ENCODE measurements around the gene CKAP2. TPM values are rescaled to one million over a fixed set of nuclear protein-coding genes. Genes with fewer than 3 reads are reported as not detected.
"Not testable (repeated sequence)": the region's sequence is repeated elsewhere in the genome, so short reads cannot be mapped to it uniquely, and the experiment has no call there.

The CKAP2 gene
- total RNA-seq, 1 donor from 2014 or later, result 27.3 TPM

DNA sequence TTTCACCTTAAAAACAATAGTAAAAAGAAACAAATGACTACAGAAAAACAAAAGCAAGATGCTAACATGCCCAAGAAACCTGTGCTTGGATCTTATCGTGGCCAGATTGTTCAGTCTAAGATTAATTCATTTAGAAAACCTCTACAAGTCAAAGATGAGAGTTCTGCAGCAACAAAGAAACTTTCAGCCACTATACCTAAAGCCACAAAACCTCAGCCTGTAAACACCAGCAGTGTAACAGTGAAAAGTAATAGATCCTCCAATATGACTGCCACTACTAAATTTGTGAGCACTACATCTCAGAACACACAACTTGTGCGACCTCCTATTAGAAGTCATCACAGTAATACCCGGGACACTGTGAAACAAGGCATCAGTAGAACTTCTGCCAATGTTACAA, 6.0 kb downstream of the CKAP2 start:
- Mint-ChIP-seq H3K4me1 (ENCODE audit: low read depth, unreplicated experiment) (peaks cover 4% of the 10 kb centered on the region), H3K9me3 (ENCODE audit: unreplicated experiment) (no peaks in the 10 kb centered on the region), H3K36me3 (ENCODE audit: unreplicated experiment) (no peaks in the 10 kb centered on the region), H3K27me3 (ENCODE audit: unreplicated experiment) (no peaks in the 10 kb centered on the region), H3K27ac (ENCODE audit: unreplicated experiment) (no peak overlapping the region), H3K4me3 (ENCODE audit: unreplicated experiment) (no peak overlapping the region)
- DNase-seq, result no peak
- TF ChIP-seq CTCF (IDR thresholded peaks at IDR 0.05; ENCODE audit: partially characterized antibody, unreplicated experiment), result no peak

GRCh38 chr13:52463526-52463925, 8.2 kb downstream of the CKAP2 start:
- no peaks in the 10 kb centered on the region for H3K9me3 Mint-ChIP-seq (ENCODE audit: unreplicated experiment)
- H3K27me3 Mint-ChIP-seq (ENCODE audit: unreplicated experiment), result no peaks in the 10 kb centered on the region
- no peak for DNase-seq
- H3K4me1 Mint-ChIP-seq (ENCODE audit: low read depth, unreplicated experiment), result no peaks in the 10 kb centered on the region
- no peak for TF ChIP-seq CTCF (IDR thresholded peaks at IDR 0.05; ENCODE audit: partially characterized antibody, unreplicated experiment)
- no peak overlapping the region for H3K4me3 Mint-ChIP-seq (ENCODE audit: unreplicated experiment)
- no peak overlapping the region for H3K27ac Mint-ChIP-seq (ENCODE audit: unreplicated experiment)
- no peaks in the 10 kb centered on the region for H3K36me3 Mint-ChIP-seq (ENCODE audit: unreplicated experiment)

DNA sequence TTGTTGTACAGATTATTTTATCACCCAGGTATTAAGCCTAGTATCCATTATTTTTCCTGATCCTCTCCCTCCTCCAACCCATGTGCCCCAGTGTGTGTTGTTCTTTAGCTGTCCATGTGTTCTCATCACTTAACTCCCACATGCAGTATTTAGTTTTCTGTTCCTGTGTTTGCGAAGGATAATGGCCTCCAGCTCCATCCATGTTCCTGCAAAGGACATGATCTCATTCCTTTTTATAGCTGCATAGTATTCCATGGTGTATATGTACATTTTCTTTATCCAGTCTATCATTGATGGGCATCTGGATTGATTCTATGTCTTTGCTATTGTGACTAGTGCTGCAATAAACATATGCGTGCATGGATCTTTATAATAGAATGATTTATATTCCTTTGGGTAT, 13.2 kb downstream of the CKAP2 start:
- DNase-seq; H3K36me3 Mint-ChIP-seq (ENCODE audit: unreplicated experiment); H3K27me3 Mint-ChIP-seq (ENCODE audit: unreplicated experiment); H3K4me1 Mint-ChIP-seq (ENCODE audit: low read depth, unreplicated experiment); H3K4me3 Mint-ChIP-seq (ENCODE audit: unreplicated experiment); H3K9me3 Mint-ChIP-seq (ENCODE audit: unreplicated experiment); H3K27ac Mint-ChIP-seq (ENCODE audit: unreplicated experiment): not testable (repeated sequence)

GRCh38 chr13:52480677-52481428, 25.6 kb downstream of the CKAP2 start:
- DNase-seq; H3K4me1 Mint-ChIP-seq (ENCODE audit: low read depth, unreplicated experiment); H3K27ac Mint-ChIP-seq (ENCODE audit: unreplicated experiment); H3K9me3 Mint-ChIP-seq (ENCODE audit: unreplicated experiment); H3K4me3 Mint-ChIP-seq (ENCODE audit: unreplicated experiment); H3K36me3 Mint-ChIP-seq (ENCODE audit: unreplicated experiment); H3K27me3 Mint-ChIP-seq (ENCODE audit: unreplicated experiment): not testable (repeated sequence)

DNA sequence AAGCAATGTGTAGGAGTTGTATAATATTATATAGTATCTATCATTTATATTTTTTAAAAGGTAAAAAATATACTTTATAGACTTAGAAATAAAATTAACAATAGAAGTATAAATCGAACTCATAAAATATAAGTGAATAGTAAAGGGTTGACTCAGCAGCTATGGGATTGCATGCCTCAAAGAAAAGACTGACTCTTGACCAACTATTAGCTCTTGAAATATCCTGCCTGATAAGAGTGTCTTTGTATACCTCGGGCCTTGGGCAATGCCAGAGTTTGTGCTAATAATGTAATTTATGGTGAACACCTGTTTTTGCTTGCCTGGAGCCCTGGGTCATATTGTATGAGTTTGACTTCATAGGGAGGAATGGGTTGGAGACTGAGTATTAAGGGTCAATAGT, 31.8 kb downstream of the CKAP2 start:
- H3K27me3 Mint-ChIP-seq (ENCODE audit: unreplicated experiment); H3K9me3 Mint-ChIP-seq (ENCODE audit: unreplicated experiment); H3K4me1 Mint-ChIP-seq (ENCODE audit: low read depth, unreplicated experiment); DNase-seq; H3K27ac Mint-ChIP-seq (ENCODE audit: unreplicated experiment); H3K36me3 Mint-ChIP-seq (ENCODE audit: unreplicated experiment); H3K4me3 Mint-ChIP-seq (ENCODE audit: unreplicated experiment): not testable (repeated sequence)

- not testable (repeated sequence) for H3K27ac Mint-ChIP-seq (ENCODE audit: unreplicated experiment); H3K4me1 Mint-ChIP-seq (ENCODE audit: low read depth, unreplicated experiment); H3K4me3 Mint-ChIP-seq (ENCODE audit: unreplicated experiment); DNase-seq; H3K36me3 Mint-ChIP-seq (ENCODE audit: unreplicated experiment); H3K27me3 Mint-ChIP-seq (ENCODE audit: unreplicated experiment); H3K9me3 Mint-ChIP-seq (ENCODE audit: unreplicated experiment)
Observed at GRCh38 chr13:52488763-52489162, 33.5 kb downstream of the CKAP2 start.

DNA sequence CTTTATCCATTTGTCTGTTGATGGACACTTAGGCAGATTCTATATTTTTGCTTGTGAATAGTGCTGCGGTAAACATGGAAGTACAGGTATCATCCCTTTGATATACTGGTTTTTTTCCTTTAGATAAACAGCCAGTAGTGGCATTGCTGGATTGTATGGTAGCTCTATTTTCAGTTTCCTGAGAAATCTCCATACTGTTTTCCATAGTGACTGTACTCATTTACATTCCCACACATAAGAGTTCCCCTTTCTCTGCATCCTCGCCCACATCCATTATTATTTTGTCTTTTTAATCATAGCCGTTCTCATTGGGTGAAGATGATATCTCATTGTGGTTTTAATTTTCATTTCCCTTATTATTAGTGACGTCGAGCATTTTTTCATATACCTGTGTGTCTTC, 35.7 kb downstream of the CKAP2 start:
- not testable (repeated sequence) for DNase-seq; H3K36me3 Mint-ChIP-seq (ENCODE audit: unreplicated experiment); H3K27me3 Mint-ChIP-seq (ENCODE audit: unreplicated experiment); H3K9me3 Mint-ChIP-seq (ENCODE audit: unreplicated experiment); H3K4me3 Mint-ChIP-seq (ENCODE audit: unreplicated experiment); H3K4me1 Mint-ChIP-seq (ENCODE audit: low read depth, unreplicated experiment); H3K27ac Mint-ChIP-seq (ENCODE audit: unreplicated experiment)

GRCh38 chr13:52494241-52494640, 39.0 kb downstream of the CKAP2 start:
- not testable (repeated sequence) for H3K4me1 Mint-ChIP-seq (ENCODE audit: low read depth, unreplicated experiment); H3K9me3 Mint-ChIP-seq (ENCODE audit: unreplicated experiment); DNase-seq; H3K4me3 Mint-ChIP-seq (ENCODE audit: unreplicated experiment); H3K27me3 Mint-ChIP-seq (ENCODE audit: unreplicated experiment); H3K36me3 Mint-ChIP-seq (ENCODE audit: unreplicated experiment); H3K27ac Mint-ChIP-seq (ENCODE audit: unreplicated experiment)

DNA sequence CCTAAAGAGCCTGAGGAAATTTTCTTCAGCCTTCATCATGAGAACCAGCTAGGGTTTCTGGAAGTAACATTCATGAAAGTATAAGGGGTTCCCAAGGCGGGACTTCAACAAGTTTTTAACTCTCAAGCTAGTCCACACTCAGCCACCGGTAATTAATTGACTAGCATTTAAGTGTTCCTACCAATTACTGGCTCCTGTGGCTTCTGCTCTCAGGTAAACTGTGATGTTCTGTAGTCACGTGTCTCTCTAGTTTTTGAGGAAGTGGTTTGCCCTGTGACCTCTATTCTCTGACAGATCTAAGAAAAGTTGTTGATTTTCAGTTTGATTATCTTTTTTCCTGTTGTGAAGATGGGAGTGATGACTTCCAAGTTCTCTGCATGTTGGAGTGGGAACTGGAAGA, 42.7 kb downstream of the CKAP2 start:
- not testable (repeated sequence) for H3K27ac Mint-ChIP-seq (ENCODE audit: unreplicated experiment); H3K4me3 Mint-ChIP-seq (ENCODE audit: unreplicated experiment); H3K4me1 Mint-ChIP-seq (ENCODE audit: low read depth, unreplicated experiment); H3K36me3 Mint-ChIP-seq (ENCODE audit: unreplicated experiment); H3K27me3 Mint-ChIP-seq (ENCODE audit: unreplicated experiment); DNase-seq; H3K9me3 Mint-ChIP-seq (ENCODE audit: unreplicated experiment)

DNA sequence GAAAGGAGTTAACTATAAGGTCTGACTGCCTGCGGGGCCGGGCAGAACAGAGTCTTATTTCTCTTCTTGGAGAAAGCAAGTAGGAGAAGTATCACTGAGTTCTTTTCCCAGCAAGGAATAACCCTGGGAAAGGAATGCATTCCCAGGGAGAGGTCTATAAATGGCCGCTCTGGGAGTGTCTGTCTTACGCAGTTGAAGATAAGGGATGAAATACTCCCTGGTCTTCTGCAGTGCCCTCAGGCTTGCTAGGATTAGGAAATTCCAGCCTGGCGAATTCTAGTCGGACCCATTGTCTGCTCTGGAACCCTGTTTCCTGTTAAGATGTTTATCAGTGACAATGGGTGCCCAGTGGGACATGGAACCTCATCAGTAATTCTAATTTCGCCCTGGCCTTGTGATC, 47.0 kb downstream of the CKAP2 start:
- not testable (repeated sequence) for H3K27me3 Mint-ChIP-seq (ENCODE audit: unreplicated experiment); H3K4me3 Mint-ChIP-seq (ENCODE audit: unreplicated experiment)

GRCh38 chr13:52505843-52506242, 50.6 kb downstream of the CKAP2 start:
- H3K27me3 Mint-ChIP-seq (ENCODE audit: unreplicated experiment); H3K9me3 Mint-ChIP-seq (ENCODE audit: unreplicated experiment); DNase-seq; H3K4me3 Mint-ChIP-seq (ENCODE audit: unreplicated experiment); H3K27ac Mint-ChIP-seq (ENCODE audit: unreplicated experiment); H3K36me3 Mint-ChIP-seq (ENCODE audit: unreplicated experiment); H3K4me1 Mint-ChIP-seq (ENCODE audit: low read depth, unreplicated experiment): not testable (repeated sequence)

More for the DNA sequence above, 47.0 kb downstream of the CKAP2 start:
- H3K4me1 Mint-ChIP-seq (ENCODE audit: low read depth, unreplicated experiment); H3K36me3 Mint-ChIP-seq (ENCODE audit: unreplicated experiment); H3K27ac Mint-ChIP-seq (ENCODE audit: unreplicated experiment); H3K9me3 Mint-ChIP-seq (ENCODE audit: unreplicated experiment); DNase-seq: not testable (repeated sequence)
